Panc1 (cell line): Measurements from ENCODE around the gene TDRKH.

ENCODE experiments used
- POLR2AphosphoS5 ChIP-seq: IDR thresholded peaks from 2 replicates; pipeline ENCODE4 v1.6.1; 2012; ENCODE audit warnings: mild to moderate bottlenecking, low read depth, low read length, moderate library complexity
- SIN3A ChIP-seq: IDR thresholded peaks from 2 replicates; pipeline ENCODE4 v1.6.1; 2012; ENCODE audit warnings: low read depth, mild to moderate bottlenecking, low read length, moderate library complexity, borderline replicate concordance; ENCODE audit not compliant: insufficient read depth
- TCF7L2 ChIP-seq: IDR thresholded peaks from 2 replicates; pipeline ENCODE4 v1.6.1; 2011; ENCODE audit warnings: mild to moderate bottlenecking, low read depth, low read length, inconsistent platforms
- TF ChIP-seq, protein P1 (sequence below): fragments of 450-650 bp; IDR thresholded peaks from 2 replicates; pipeline ENCODE4 v1.5.1; 2017; ENCODE audit warnings: mild to moderate bottlenecking
- TF ChIP-seq, protein P2 (sequence below), 2 experiments: IDR thresholded peaks; 2 replicates each; pipeline ENCODE4 v1.6.1; 2011 to 2012; ENCODE audit warnings: low read depth in 2 of 2, control low read depth in 1 of 2, low read length in 1 of 2, mild to moderate bottlenecking in 1 of 2, moderate library complexity in 1 of 2; ENCODE audit not compliant: insufficient read depth in 1 of 2

DNA sequence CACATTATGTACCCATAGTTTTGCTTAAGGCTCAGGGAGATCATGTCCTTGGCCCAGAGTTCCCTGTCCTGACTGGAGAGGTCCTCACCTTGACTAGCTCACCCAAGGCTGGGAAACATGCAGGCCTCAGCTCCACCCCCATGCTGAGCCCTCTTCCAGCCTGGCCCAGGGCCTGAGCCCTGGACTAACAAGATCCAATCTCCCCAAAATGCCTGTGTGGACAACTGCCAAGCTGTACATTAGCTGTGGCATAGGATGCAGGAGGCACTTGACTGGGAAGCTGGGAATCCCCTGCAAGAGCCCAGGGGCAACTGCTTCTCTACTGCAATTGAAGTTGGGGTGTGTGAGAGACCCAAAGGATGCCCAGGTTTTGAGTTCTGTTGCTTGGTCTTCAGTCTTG is 12.9 kb upstream of the TDRKH start:
- TF ChIP-seq, protein P1, sequence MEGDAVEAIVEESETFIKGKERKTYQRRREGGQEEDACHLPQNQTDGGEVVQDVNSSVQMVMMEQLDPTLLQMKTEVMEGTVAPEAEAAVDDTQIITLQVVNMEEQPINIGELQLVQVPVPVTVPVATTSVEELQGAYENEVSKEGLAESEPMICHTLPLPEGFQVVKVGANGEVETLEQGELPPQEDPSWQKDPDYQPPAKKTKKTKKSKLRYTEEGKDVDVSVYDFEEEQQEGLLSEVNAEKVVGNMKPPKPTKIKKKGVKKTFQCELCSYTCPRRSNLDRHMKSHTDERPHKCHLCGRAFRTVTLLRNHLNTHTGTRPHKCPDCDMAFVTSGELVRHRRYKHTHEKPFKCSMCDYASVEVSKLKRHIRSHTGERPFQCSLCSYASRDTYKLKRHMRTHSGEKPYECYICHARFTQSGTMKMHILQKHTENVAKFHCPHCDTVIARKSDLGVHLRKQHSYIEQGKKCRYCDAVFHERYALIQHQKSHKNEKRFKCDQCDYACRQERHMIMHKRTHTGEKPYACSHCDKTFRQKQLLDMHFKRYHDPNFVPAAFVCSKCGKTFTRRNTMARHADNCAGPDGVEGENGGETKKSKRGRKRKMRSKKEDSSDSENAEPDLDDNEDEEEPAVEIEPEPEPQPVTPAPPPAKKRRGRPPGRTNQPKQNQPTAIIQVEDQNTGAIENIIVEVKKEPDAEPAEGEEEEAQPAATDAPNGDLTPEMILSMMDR: no peak
- TF ChIP-seq POLR2AphosphoS5 (no peak), SIN3A (no peak), TCF7L2 (no peak)
- TF ChIP-seq, protein P2, sequence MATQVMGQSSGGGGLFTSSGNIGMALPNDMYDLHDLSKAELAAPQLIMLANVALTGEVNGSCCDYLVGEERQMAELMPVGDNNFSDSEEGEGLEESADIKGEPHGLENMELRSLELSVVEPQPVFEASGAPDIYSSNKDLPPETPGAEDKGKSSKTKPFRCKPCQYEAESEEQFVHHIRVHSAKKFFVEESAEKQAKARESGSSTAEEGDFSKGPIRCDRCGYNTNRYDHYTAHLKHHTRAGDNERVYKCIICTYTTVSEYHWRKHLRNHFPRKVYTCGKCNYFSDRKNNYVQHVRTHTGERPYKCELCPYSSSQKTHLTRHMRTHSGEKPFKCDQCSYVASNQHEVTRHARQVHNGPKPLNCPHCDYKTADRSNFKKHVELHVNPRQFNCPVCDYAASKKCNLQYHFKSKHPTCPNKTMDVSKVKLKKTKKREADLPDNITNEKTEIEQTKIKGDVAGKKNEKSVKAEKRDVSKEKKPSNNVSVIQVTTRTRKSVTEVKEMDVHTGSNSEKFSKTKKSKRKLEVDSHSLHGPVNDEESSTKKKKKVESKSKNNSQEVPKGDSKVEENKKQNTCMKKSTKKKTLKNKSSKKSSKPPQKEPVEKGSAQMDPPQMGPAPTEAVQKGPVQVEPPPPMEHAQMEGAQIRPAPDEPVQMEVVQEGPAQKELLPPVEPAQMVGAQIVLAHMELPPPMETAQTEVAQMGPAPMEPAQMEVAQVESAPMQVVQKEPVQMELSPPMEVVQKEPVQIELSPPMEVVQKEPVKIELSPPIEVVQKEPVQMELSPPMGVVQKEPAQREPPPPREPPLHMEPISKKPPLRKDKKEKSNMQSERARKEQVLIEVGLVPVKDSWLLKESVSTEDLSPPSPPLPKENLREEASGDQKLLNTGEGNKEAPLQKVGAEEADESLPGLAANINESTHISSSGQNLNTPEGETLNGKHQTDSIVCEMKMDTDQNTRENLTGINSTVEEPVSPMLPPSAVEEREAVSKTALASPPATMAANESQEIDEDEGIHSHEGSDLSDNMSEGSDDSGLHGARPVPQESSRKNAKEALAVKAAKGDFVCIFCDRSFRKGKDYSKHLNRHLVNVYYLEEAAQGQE (IDR thresholded peaks at IDR 0.05; ENCODE audit: insufficient read depth in 1 of 2, low read depth in 2 of 2, low read length in 1 of 2): no peak
